NOMO-1 treated with dmso at 0.1 percent for 144 hours (cell line): ENCODE measurements around the gene GFOD1.
A peak's percentile ranks its signal among the peaks of the same experiment; 100 is the strongest.
"Not testable (repeated sequence)": the region's sequence is repeated elsewhere in the genome, so short reads cannot be mapped to it uniquely, and the experiment has no call there.

Experiments
- DNase-seq: peaks from one replicate; lab custom pipeline; 2025; ENCODE audit not compliant: unreplicated experiment; lab: John Stamatoyannopoulos, UW

GFOD1 gene

DNA sequence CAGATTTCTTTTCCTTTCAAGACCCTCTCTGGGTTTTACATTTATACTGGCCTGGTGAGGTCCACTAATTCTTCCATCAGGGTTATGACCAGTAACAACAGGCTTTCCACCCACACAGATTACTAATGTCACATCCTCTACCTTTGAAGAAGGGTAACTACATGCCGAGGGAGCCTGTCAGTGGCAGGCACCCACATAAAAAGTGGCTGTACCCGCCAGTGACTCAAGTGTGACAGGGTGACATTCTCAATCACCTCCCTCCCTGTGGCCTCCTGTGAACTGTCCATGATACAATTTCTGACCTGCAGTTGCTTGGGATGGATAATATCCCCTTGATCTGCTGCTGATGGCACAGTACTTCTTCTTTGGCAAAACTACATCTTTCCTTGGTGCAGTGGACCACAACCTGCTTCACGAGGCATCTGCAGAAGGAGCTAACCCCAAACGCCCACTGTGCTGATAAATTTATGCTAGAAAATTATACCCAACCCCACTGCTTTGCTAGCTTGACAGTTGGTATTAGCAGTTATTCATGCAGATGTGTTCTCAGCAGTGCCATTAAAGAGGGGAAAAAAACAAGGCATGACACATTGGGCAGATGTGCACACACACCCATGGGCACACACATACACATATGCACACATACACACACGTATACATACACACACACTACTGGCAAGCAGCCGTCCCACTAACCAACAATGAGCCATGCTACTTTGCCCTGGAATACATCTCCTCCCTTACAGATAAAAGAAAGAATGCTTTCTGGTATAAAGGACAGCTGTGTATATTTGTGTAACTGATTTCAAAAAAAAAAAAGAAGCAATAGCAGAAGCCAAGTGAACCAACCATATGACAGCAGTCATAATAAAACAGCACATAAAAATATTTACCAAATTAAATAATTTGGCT, 20.8 kb downstream of the GFOD1 start:
- DNase-seq, result no peak

DNA sequence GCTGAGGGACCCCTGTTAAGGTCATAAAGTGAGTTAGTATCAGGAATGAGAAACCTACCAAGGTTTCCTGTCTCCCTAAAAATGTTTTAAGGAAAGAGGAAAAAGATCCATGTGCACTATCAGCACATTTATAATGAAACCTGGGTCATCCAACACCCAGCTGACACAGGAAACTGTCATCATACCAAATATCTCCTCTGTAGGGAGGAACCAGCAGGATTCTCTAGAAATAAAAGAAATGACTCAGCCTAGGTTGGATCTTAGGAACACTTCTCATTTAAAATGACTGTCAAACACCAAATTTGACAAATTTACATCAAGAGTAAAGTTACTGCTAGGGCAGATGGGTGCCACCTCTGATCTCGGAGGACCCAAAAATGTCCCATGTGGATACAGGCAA, 21.7 kb downstream of the GFOD1 start:
- no peak for DNase-seq

DNA sequence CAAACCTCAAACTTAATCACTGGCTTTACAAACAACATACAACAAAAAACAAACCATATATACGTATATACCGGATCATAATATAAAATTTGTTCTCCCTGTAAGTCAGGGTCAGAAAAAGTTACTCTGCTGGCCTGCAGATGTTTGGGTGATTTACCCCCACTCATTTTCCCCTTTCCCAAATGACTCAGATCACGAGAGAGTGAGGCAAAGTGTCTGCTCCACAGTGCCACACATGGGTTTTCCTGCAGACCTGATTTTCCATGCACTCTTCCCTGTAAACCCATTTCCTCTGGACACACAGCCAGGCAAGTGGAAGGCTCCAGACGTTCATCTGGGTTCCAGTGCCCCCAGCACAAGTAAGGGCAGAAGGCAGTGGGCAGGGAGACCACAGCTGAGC, 23.5 kb downstream of the GFOD1 start:
- no peak for DNase-seq

DNA sequence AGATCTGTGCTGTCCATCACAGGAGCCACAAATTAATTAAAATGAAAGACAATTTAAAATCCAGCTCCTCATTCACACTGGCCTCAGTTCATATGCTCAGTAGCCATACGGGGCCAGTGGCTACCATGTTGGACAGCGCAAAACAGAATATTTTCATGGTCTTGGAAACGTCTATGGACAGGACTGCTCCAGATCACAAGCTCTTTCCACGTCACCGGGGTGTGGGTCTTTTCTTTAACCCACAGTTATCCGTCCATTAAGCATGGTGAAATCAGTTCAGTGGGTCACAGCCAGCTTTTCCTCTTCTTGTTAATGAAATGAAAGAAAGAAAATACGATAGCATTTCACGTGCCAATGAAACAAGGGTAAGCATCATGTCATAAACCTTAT, 24.1 kb downstream of the GFOD1 start:
- DNase-seq, result no peak

DNA sequence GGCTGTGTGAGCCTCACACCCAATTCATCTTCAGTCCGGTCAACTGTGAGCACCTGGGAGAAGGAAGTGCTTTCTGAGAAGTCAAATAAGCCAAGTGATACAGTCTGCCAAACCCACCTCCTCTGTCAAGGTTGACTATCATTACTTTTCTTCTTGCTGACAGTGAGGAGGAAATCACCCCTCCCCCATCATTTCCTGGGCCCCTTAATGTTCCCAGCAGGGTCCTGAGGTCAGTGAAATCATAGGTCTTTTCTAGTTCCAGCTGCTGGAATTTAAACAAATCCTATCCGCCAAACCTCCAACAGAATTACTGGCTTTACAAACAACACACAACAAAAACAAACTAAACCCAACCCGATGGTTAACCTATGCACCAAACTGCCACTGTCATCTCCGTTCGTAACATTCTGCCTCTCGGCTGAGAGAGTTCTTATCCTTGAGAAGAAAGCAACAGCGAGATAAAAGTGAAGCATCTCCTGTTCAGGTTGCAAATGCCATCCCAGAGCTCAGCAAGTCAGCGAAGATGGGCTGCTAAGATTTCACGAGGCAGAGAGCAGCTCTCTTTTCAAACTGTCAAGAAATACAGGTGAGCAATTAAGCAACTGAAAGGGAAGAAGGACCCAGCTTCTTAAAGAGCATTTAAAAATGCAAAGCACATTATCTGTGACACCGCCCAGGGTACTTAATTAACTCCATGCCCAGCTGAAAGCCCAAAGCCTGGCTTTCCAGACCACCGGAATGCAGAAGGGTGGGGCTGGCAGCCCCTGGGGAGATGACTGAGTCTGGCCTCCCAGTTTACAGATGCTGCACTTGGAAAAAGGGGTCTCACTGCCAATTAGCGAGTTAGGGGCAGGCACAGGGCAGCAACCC, 24.7 kb downstream of the GFOD1 start:
- no peak for DNase-seq

DNA sequence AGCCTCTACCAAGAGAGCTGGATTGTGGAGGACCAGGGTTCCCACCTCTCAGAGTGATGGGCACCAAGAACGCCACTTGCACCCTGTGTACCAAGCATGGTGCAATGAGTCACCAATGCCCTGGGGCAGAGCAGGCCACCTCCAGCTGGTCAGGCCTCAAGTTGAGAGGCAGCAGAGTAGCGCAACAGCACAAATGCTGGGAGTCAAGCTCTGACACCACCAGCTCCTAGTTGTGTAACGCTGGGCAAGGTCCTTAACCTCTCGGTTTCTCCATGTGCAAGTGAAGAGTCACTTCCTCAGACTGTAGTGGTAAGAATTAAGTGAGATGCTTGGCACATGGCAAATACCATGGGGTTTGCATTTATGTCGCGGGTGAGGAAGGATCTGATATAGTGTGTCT, 25.6 kb downstream of the GFOD1 start:
- peak; percentile 31 for DNase-seq

DNA sequence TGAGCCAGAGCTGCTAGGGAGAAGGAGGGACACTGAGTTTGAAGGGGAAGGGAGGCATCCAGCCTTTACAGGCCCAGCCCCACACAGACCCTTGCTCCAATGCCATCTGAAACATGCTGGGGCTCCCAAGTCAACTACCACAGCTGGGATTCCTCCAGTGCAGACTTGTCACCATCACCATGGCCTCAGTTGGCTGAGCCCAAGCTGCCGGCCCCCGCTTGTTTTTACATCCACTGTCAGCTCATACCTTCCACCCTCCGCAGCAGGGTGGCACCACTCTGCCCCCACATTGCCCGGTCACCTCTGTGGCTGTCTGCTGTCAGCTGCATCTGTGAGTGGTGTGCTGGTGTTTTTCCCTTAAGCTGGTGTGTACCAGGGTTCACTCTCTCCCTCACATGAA, 26.1 kb downstream of the GFOD1 start:
- no peak for DNase-seq

DNA sequence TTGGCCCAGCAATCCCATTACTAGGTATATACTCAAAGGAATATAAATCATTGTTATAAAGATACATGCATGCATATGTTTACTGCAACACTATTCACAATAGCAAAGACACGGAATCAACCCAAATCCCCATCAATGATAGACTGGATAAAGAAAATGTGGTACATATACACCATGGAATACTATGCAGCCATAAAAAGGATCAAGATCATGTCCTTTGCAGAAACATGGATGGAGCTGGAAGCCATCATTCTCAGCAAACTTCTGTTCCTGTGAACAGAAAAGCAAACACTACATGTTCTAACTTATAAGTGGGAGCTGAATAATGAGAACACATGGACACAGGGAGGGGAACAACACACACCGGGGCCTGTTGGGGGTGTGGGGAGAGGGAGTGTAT, 27.1 kb downstream of the GFOD1 start:
- DNase-seq, result not testable (repeated sequence)

DNA sequence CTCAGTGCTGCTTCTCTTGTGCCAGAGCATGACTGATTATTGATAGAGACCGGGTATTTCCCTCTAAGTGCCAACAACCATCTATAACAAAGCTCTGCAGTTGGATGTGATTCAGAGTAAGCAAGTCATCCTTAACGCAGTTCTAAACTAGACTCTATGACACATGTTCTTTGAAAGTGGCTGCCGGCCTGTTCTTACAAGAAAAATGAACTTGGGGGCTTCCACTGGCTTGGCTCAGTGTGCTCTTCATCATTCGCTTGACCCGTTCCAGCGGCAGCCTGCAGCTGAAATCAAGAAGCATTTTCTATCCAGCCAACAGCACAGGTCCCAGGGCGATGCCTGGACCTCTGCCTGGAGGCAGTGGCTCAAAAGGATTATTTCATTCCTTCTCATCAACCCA, 29.8 kb downstream of the GFOD1 start:
- no peak for DNase-seq

DNA sequence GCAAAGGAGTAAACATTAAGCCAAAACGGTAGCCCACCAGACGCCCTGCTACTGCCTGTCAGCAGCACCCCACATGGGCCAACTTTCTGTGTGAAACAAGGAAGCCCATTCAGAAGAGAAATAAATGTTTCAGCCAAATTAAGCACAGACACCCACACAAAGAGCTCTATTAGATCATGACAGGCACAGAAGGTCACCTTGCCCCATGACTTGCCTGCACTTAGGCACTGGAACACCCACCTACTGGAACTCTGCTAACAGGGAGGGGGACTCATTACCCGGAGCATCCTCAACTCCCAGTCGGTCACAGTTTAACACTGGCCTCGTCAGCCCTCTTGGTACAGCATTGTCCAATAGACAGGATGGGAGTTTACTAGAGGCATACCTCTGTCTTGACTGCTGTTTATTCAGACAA, 31.8 kb downstream of the GFOD1 start:
- DNase-seq, result no peak

DNA sequence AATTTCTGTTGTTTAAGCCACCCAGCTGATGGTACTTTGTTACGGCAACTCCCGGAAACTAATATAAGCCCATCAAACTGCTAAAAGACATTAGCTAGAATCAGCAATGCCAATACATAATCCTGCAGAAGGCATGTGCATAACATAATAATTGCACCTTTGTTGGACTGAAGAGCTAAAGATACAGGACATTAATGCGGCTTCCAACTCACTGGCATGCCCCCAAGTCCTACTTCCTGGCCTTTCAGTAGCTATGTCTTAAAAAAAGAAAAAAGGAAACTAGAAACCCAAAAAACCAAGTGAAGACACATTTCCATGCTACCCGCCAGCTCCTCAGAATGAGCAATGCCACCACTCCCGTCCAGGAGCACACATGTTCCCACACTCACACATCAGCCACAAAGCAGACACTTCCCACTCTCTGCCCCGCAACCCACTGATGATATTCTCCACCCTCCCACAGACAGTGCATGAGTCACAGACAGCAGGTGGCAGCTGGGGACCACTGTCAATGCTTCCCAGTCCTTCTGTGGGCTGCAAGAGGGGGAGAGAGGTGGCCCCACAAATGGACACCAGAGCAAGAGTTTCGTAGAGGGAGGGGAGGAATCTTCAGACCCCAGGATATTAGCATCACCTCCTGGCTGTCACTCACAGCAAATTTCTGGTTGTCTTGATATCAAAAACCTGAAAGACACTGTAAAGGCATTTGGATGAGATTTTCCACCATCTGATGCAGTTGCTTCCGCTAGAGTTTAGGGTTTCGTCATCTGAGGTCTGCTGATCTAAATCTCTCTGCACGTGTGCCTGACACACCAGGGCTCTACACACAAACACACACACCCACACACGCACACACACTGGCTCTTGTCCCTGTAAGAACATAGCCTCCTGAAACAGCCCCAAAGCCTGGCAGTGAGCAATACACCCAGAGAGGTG, 32.8 kb downstream of the GFOD1 start:
- DNase-seq, result peak; percentile 40

DNA sequence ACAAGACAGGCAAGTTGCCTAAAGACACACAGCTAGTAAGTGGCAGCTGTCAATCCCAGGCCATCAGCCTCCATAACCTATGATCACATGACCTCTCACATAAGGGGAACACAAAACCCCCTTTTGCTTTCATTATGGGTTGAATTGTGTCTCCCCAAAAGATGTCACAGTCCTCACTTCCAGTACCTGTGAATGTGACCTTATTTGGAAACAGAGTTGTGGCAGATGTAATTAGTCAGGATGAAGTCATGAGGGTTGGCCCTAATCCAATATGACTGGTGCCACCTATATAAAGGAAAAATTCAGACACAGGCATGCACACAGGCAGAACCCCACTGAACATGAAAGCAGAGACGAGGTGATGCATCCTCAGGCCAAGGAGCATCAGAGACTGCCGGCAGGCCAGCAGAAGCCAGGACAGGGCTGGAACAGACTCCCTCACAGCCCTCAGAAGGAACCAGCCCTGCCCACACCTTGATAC, 33.6 kb downstream of the GFOD1 start:
- no peak for DNase-seq

DNA sequence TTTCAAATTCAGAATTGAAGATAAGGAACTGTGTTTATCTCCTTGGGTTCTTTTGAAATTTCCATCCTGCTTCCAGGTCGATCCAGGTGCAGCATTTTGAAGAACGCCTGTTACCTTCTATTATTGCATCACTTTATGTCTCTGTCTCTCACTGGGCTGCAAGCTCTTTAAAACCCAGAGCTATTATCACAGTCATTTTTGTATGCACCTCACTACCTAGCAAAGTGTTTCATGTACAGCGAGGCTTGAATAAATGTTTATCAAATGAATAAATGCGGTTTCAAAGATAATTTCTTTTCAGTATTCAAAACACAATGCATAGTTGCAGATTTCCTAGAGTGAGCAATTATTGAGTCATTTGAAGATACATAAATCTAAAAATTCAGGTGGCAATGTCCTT, 34.2 kb downstream of the GFOD1 start:
- DNase-seq, result no peak

DNA sequence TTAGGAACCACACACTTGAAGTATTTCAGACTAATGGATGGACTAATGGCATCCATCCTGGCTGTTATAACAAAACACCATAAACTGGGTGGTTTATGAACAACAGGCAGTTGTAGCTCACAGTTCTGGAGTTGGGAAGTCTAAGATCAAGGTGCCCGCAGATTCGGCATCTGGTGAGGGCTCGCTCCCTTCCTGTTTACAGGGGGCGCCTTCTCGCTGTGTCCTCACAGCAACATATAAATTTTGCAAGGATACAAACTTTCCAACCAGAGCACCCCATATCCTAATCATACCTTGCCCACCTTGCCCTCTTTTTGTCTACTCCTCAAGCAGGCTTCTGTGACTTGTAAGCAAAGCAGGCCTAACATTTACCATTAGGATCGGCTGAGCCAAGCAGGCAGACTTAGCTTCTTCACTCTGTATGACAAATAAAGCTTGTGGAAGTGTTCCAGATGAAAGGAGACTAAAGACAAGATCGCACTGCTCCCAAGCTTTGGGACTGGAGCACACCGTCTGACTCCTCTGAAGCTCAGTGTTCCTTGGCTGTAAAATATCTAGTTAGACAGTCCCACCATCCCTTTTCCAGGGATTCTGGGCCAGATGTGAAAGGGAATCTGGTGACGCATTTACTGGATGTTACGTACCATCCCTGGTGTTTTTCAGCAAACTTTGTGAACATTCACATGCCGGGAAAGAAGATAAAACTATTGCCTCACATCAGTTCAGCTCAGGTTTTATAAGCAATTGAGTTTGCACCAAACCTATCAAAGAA, 34.9 kb downstream of the GFOD1 start:
- DNase-seq, result no peak

DNA sequence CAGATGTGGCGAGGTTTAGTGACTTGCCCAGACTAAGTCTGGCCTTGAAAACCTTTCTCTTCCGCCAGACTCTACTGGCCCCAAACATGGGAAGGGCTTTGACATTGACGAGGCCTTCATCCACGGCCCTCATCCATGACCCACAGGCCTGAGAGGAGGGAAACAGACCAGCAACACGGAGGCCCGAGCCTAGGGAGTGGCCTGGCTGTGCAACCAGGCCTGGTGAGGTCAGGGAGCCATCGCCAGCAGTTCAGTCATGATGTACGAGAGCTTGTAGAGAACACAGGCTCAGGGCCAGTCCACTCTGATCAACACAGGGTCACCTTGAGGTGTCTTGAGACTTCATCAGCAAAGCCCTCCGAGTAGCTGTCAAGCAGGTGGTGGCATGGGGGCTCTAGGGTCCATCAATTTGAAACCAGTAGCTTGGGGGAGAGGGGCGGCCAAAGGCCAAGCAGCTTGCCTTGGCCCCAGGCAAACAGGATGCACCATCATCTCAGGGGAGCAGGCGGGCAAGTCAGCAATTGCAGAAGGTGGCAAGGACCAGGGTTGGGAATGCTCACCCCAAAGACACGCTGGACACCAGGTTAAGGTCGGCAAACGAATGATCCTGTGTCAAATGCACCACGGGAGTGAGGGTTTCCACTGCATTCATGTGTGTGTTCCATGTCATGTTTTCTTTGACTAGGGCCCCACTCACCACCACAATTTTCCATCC, 36.1 kb downstream of the GFOD1 start:
- DNase-seq, result no peak

DNA sequence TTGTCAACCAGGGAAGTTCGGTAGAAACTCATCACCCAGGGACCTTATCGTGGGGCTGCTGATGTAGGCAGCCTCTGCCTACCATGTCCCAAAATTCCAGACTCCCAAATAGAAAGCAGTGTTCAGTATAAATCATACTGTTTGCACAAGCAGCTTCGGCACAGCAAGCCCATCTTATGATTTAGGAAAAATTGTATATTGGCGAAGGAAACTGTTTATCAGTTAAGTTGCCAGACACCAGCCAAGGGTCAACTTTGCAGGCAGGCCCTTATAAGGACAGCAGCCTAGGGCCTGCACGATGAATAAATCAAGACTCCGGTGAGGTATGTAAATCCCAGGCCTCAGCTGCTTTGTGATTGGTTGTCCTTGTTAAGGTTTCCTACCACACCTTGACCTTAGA, 36.8 kb downstream of the GFOD1 start:
- no peak for DNase-seq

DNA sequence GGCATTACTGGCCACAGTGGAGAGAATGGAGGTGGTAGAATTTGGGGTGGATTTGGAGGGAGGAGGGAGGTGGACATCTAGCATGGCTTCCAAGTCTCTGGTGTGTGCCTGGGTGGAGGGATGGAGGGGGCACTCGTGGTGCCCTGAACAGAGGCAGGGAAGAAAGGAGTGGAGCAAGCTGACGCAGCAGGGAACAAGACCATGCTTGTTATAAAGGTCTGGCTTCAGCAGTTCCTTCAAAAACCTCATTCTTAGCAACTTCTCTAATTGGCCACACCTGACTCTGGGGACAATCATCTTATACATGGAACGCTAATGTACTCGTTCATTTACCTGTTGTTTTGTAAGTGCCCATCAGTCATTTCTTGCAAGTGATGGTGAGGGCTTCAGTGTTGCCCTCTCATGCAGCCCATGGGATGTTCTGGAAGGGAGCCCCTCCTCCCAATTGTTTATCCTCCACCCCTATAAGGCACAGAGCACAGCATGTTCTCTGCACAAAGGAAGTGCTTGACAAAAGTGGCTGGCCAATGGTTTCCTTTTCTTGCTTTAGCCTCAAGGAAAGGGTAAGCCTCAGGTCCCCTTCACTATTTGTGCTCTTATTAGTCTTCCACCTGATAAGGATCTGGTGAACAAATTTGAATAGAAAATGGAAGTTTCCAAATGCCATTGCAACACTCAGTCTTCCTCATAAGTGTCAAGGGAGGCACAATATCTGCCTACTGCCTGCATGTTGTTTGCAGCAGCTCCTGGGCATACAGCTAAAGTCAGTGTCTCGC, 39.3 kb downstream of the GFOD1 start:
- DNase-seq, result peak; percentile 13

DNA sequence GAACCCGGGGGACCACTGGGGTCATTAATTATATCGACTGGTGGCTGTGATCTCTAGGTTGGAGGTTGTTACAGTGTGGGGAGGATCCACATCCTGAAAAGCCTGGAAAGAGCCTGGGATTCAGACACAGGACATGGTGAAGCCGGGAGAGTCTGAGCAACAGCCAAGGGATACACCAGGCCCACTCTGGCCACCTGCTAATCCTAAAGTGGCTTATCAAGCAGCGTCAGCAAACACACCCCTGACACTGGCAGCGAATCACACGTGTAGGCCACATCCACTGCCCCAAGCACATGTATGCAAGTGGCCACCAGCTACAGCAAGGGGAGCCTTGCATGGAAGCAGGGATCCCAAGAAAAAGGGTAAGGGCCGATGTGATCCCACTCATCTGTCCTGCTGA, 41.0 kb downstream of the GFOD1 start:
- no peak for DNase-seq

DNA sequence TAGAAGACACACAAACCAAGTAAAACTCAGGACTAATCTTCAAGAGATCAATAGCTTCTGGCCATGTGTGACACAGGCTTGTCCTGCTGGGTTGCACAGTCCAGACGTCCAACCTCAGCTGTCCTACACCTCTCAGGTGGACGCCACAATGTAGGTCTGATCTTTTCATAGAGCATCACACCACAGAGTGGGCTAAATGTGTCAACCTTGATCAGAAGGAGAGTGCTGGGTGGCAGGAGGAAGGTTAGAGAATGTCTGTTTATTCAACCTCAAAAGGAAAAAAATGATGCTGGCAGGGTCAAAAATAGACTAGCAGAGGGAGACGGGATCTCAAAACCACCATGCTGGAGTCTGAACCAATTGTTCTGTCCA, 41.7 kb downstream of the GFOD1 start:
- no peak for DNase-seq
